IMR-90 (cell line): ENCODE data around the gene HSPG2. TPM values are rescaled to one million over a fixed set of nuclear protein-coding genes. Genes with fewer than 3 reads are reported as not detected.

Experiments used
- ATAC-seq: fragments of 200-7000 bp; cut with Tn5 transposase; 2 replicates; pipeline ENCODE4 v1.9.1; 2020; ENCODE audit warnings: low read depth, mild to moderate bottlenecking, moderate library complexity
- BruUV-seq: library from RNA; stranded (reverse); fragments of 400-500 nt; replicated peaks from 2 replicates; lab custom pipeline; 2021; lab: Mats Ljungman, UMichigan
- CTCF ChIA-PET: fragments of 300-600 bp; formaldehyde crosslinking; extraction: SDS; loops from one replicate; lab custom pipeline; 2021; ENCODE audit warnings: antibody characterized with exemption; lab: Yijun Ruan, JAX
- POLR2A ChIA-PET: fragments of 300-600 bp; sonication (Branson Sonifier 250); formaldehyde crosslinking; loops from one replicate; lab custom pipeline; 2022; ENCODE audit warnings: antibody characterized with exemption; ENCODE audit not compliant: unreplicated experiment; lab: Charles Lee
- DNase-seq: peaks from one replicate; pipeline ENCODE4 v3.0.0; 2013
- H2AFZ ChIP-seq: replicated peaks from 2 replicates; pipeline ENCODE3; 2013; ENCODE audit warnings: low read length, mild to moderate bottlenecking; ENCODE audit not compliant: poor library complexity
- H2AK5ac ChIP-seq: 2 replicates; pipeline ENCODE4 v1.6.1; 2013; ENCODE audit warnings: low read depth, low read length, inconsistent platforms
- H2AK9ac ChIP-seq: replicated peaks from 2 replicates; pipeline ENCODE3; 2013; ENCODE audit warnings: mild to moderate bottlenecking, low read depth, low read length, moderate library complexity; ENCODE audit not compliant: poor library complexity
- H2BK120ac ChIP-seq: 2 replicates; pipeline ENCODE4 v1.6.1; 2013; ENCODE audit warnings: low read depth, low read length, inconsistent platforms
- H2BK15ac ChIP-seq: 3 replicates; pipeline ENCODE4 v1.6.1; 2013; ENCODE audit warnings: low read depth, low read length, inconsistent platforms
- H2BK20ac ChIP-seq: 2 replicates; pipeline ENCODE4 v1.6.1; 2013; ENCODE audit warnings: low read depth, mild to moderate bottlenecking, inconsistent platforms, low read length, moderate library complexity
- H2BK5ac ChIP-seq: 2 replicates; pipeline ENCODE4 v1.6.1; 2013; ENCODE audit warnings: mild to moderate bottlenecking, low read depth, low read length, inconsistent platforms; ENCODE audit not compliant: poor library complexity, severe bottlenecking
- H3K14ac ChIP-seq: replicated peaks from 2 replicates; pipeline ENCODE4 v1.6.1; 2013; ENCODE audit warnings: low read depth, low read length, inconsistent platforms
- H3K18ac ChIP-seq: 2 replicates; pipeline ENCODE4 v1.6.1; 2013; ENCODE audit warnings: low read depth, low read length, control low read depth
- H3K23ac ChIP-seq: 2 replicates; pipeline ENCODE4 v1.6.1; 2013; ENCODE audit warnings: low read depth, low read length, inconsistent platforms
- H3K27ac ChIP-seq: 2 replicates; pipeline ENCODE4 v1.5.1; 2013; ENCODE audit warnings: mild to moderate bottlenecking, control low read depth, low read length; ENCODE audit not compliant: insufficient read depth
- H3K27me3 ChIP-seq: 2 replicates; pipeline ENCODE4 v1.6.1; 2013; ENCODE audit warnings: low read length; ENCODE audit not compliant: control insufficient read depth, insufficient read depth
- H3K36me3 ChIP-seq: 2 replicates; pipeline ENCODE4 v1.6.1; 2013; ENCODE audit warnings: low read length, mixed read lengths; ENCODE audit not compliant: control insufficient read depth, insufficient read depth
- H3K4ac ChIP-seq: 2 replicates; pipeline ENCODE4 v1.6.1; 2013; ENCODE audit warnings: low read depth, low read length, inconsistent platforms
- H3K4me1 ChIP-seq: 2 replicates; pipeline ENCODE4 v1.6.1; 2013; ENCODE audit warnings: low read length, mixed read lengths; ENCODE audit not compliant: control insufficient read depth, insufficient read depth
- H3K4me2 ChIP-seq: 2 replicates; pipeline ENCODE4 v1.6.1; 2013; ENCODE audit warnings: low read depth, mild to moderate bottlenecking, control low read depth, low read length, moderate library complexity
- H3K4me3 ChIP-seq: 2 replicates; pipeline ENCODE4 v1.5.1; 2013; ENCODE audit warnings: low read depth, mild to moderate bottlenecking, control low read depth, low read length, moderate library complexity; ENCODE audit not compliant: insufficient read depth
- H3K56ac ChIP-seq: 2 replicates; pipeline ENCODE4 v1.6.1; 2013; ENCODE audit warnings: low read length, inconsistent platforms; ENCODE audit not compliant: insufficient read depth; ENCODE audit errors: extremely low read depth
- H3K79me1 ChIP-seq, 2 experiments: 2 replicates each; pipeline ENCODE4 v1.6.1; 2013; ENCODE audit warnings: low read length in 2 of 2, inconsistent platforms in 1 of 2, low read depth in 1 of 2
- H3K9ac ChIP-seq: 2 replicates; pipeline ENCODE4 v1.6.1; 2013; ENCODE audit warnings: low read depth, low read length, control low read depth
- H3K9me1 ChIP-seq: 2 replicates; pipeline ENCODE4 v1.6.1; 2013; ENCODE audit warnings: low read length, inconsistent platforms; ENCODE audit not compliant: insufficient read depth
- H3K9me3 ChIP-seq: 2 replicates; pipeline ENCODE4 v1.6.1; 2013; ENCODE audit warnings: low read length; ENCODE audit not compliant: control insufficient read depth, insufficient read depth
- H4K20me1 ChIP-seq: 2 replicates; pipeline ENCODE4 v1.6.1; 2013; ENCODE audit warnings: low read length, inconsistent platforms; ENCODE audit not compliant: insufficient read depth
- H4K5ac ChIP-seq: 2 replicates; pipeline ENCODE4 v1.6.1; 2013; ENCODE audit warnings: mild to moderate bottlenecking, low read depth, low read length, control low read depth
- H4K8ac ChIP-seq, 2 experiments: 2 replicates each; pipeline ENCODE4 v1.6.1; 2013; ENCODE audit warnings: low read depth in 2 of 2, low read length in 2 of 2, control low read depth in 1 of 2, inconsistent platforms in 1 of 2
- H4K91ac ChIP-seq: 2 replicates; pipeline ENCODE4 v1.6.1; 2013; ENCODE audit warnings: low read depth, low read length, inconsistent platforms; ENCODE audit not compliant: insufficient read depth
- CHD1 ChIP-seq: IDR thresholded peaks from 2 replicates; pipeline ENCODE4 v1.6.1; 2012; ENCODE audit warnings: low read depth, low read length, improper control_type of control experiment
- MXI1 ChIP-seq: IDR thresholded peaks from 2 replicates; pipeline ENCODE4 v1.6.1; 2012; ENCODE audit warnings: low read depth, mild to moderate bottlenecking, low read length, moderate library complexity, borderline replicate concordance
- NFE2L2 ChIP-seq: fragments of 150-350 bp; IDR thresholded peaks from 2 replicates; pipeline ENCODE4 v1.6.1; 2016; ENCODE audit warnings: low read depth, mild to moderate bottlenecking, low read length
- WGBS, 2 experiments: methylation state at CpG; one replicate each; pipeline versions ENCODE4 v1.1.5 to v1.1.7; 2013; ENCODE audit warnings: missing lambda C conversion rate in 2 of 2; ENCODE audit not compliant: insufficient read length in 1 of 2; ENCODE audit errors: extremely low coverage in 2 of 2; 5-methylcytosine and 5-hydroxymethylcytosine counted together
- dilution Hi-C: fragments of 300-500 bp; cut with HindIII; formaldehyde crosslinking; loops from one replicate; pipeline ENCODE4 v1.14.3; 2018; ENCODE audit warnings: low sequenced_read_pairs; ENCODE audit not compliant: unreplicated experiment
- in situ Hi-C: fragments of 300-500 bp; cut with MboI; formaldehyde crosslinking; loops from 3 replicates; pipeline ENCODE4 v1.14.3; 2019; ENCODE audit warnings: low sequenced_read_pairs, inconsistent platforms, mixed read lengths
- intact Hi-C: fragments of 100-400 bp; cut with micrococcal nuclease; formaldehyde crosslinking; loops from 2 replicates; pipeline ENCODE4 v1.10.0; 2022
- polyA plus RNA-seq, 3 experiments: library from polyadenylated mRNA; depleted of rRNA; stranded (reverse); fragments of >200 nt; gene quantifications; 2 replicates each; pipeline ENCODE4 v1.2.3, GENCODE V29; 2012; ENCODE audit warnings: low replicate concordance in 1 of 3
- total RNA-seq: library from RNA; depleted of rRNA; stranded (reverse); fragments of >200 nt; gene quantifications from 2 replicates; pipeline ENCODE4 v1.2.3, GENCODE V29; 2012
- TF ChIP-seq, protein P1 (sequence below): fragments of 150-350 bp; IDR thresholded peaks from 2 replicates; pipeline ENCODE4 v1.6.1; 2017; ENCODE audit warnings: mild to moderate bottlenecking, antibody characterized with exemption, low read length, low read depth

Gene HSPG2
- total and polyA plus RNA-seq, 2 of the 4 experiments (the other 2 are of a cell fraction): 15.8 to 94.0 TPM

DNA sequence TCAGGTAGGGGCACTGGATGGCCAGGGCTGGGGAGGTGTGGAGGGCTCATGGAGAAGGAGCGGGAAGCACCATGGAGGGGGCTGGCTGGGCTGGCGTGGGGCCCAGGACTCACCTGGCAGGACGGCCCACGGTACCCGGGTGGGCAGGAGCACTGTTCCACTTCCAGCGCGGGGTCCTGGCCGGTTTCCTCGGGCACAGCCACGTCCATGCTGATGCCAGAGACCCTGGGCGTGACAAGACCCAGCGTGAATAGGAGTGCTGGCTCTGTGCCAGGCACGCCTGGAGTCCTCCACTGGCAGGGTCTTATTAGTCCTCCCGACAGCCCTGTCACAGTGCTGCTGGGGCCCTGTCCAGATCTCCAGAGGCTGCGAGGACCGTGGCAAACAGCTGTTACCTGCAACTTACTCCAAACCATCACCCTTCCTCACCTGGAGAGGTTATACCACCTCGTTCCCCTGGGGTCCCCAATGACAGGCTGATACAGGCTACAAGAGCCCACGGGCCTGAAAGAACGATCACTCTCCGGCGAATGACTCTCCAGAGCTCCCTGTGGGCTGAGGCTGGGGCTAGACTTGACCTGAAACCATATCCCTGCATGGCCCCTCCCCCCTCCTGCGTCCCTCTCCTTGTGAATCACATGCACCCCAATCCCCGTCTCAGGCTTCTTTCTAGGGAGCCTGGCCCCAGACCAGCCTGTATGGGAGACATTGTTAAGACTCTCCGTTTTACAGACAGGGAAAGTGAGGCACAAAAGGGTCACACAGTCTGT is 62.1 kb downstream of the HSPG2 start:
- Histone ChIP-seq H3K56ac (no peak overlapping the region), H4K91ac (no peak overlapping the region), H2AFZ (no peak overlapping the region), H3K18ac (no peak overlapping the region), H4K8ac (no peak overlapping the region), H3K4me2 (no peak overlapping the region), H4K20me1 (peaks cover 10% of the 10 kb centered on the region), H3K27ac (no peak overlapping the region), H3K27me3 (no peaks in the 10 kb centered on the region), H2BK20ac (no peak overlapping the region), H3K4ac (no peak overlapping the region), H3K9ac (no peak overlapping the region), H3K79me1 (peaks cover 4 to 17% of the 10 kb centered on the region in 2 experiments), H2BK5ac (no peak overlapping the region), H4K5ac (no peak overlapping the region), H3K9me3 (no peaks in the 10 kb centered on the region), H3K36me3 (peaks cover 77% of the 10 kb centered on the region), H3K4me3 (no peak overlapping the region), H2AK9ac (peak overlapping the region; percentile 55), H3K4me1 (peaks cover 7% of the 10 kb centered on the region), H3K9me1 (peaks cover 14% of the 10 kb centered on the region), H2AK5ac (no peak overlapping the region), H2BK120ac (no peak overlapping the region), H2BK15ac (no peak overlapping the region), H3K23ac (no peak overlapping the region), H3K14ac (no peak overlapping the region)
- in situ Hi-C loops (no loop called here), intact Hi-C loops (no loop called here), dilution Hi-C loops (no loop called here)
- TF ChIP-seq CHD1 (no peak), MXI1 (no peak), NFE2L2 (no peak)
- TF ChIP-seq, protein P1, sequence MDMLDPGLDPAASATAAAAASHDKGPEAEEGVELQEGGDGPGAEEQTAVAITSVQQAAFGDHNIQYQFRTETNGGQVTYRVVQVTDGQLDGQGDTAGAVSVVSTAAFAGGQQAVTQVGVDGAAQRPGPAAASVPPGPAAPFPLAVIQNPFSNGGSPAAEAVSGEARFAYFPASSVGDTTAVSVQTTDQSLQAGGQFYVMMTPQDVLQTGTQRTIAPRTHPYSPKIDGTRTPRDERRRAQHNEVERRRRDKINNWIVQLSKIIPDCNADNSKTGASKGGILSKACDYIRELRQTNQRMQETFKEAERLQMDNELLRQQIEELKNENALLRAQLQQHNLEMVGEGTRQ: no peak
- ATAC-seq (no peak), DNase-seq (no peak)
- ChIA-PET POLR2A (no interaction called here), CTCF (no interaction called here)
- 76% methylated on average over 18 of the region's 24 CpGs; no CpG with 5 or more reads in 1 of the 2 experiments for WGBS, 2 experiments
- no TSS peak for BruUV-seq
